HG03460 (cell line): ENCODE measurements around the gene STRA6.

Experiments
- ATAC-seq: cut with Tn5 transposase; IDR thresholded peaks from one replicate; pipeline ENCODE4 v1.9.1; 2021; ENCODE audit not compliant: unreplicated experiment

The STRA6 gene

GRCh38 chr15:74208496-74208895, 5.9 kb upstream of the STRA6 start:
- no peak for ATAC-seq

GRCh38 chr15:74207652-74208440, 5.3 kb upstream of the STRA6 start:
- no peak for ATAC-seq

GRCh38 chr15:74206801-74207281, 4.3 kb upstream of the STRA6 start:
- ATAC-seq, result no peak

GRCh38 chr15:74205582-74205947, 3.0 kb upstream of the STRA6 start:
- no peak for ATAC-seq

- no peak for ATAC-seq
Measured at GRCh38 chr15:74203914-74204431, 1.4 kb upstream of the STRA6 start.

GRCh38 chr15:74201710-74202420, 722 bp downstream of the STRA6 start:
- ATAC-seq, result no peak

- ATAC-seq, result no peak
Measured at GRCh38 chr15:74200871-74201419, 1.6 kb downstream of the STRA6 start.

- no peak for ATAC-seq
Measured at GRCh38 chr15:74200412-74200815, 2.2 kb downstream of the STRA6 start.

GRCh38 chr15:74199297-74199652, 3.3 kb downstream of the STRA6 start:
- ATAC-seq, result no peak

- no peak for ATAC-seq
Measured at GRCh38 chr15:74197176-74197965, 5.2 kb downstream of the STRA6 start.

GRCh38 chr15:74196175-74196574, 6.4 kb downstream of the STRA6 start:
- no peak for ATAC-seq

GRCh38 chr15:74194572-74195559, 7.7 kb downstream of the STRA6 start:
- no peak for ATAC-seq

- no peak for ATAC-seq
Measured at GRCh38 chr15:74193905-74194304, 8.7 kb downstream of the STRA6 start.

GRCh38 chr15:74193299-74193718, 9.3 kb downstream of the STRA6 start:
- no peak for ATAC-seq

GRCh38 chr15:74192751-74193150, 9.8 kb downstream of the STRA6 start:
- no peak for ATAC-seq

- ATAC-seq, result no peak
Measured at GRCh38 chr15:74191798-74192197, 10.8 kb downstream of the STRA6 start.

GRCh38 chr15:74188216-74188615, 14.4 kb downstream of the STRA6 start:
- ATAC-seq, result no peak

GRCh38 chr15:74185710-74186348, 16.8 kb downstream of the STRA6 start:
- ATAC-seq, result no peak

GRCh38 chr15:74184582-74185091, 17.9 kb downstream of the STRA6 start:
- no peak for ATAC-seq
